Peyer's patch (tissue), 4 donors: Measurements from ENCODE around the gene CBX2.

Source experiments
- POLR2A ChIP-seq, 2 donors: fragments of 450-650 bp; IDR thresholded peaks; one replicate each; pipeline ENCODE4 v1.5.1; 2017; ENCODE audit warnings: antibody characterized with exemption in 2 of 2, mild to moderate bottlenecking in 2 of 2, moderate library complexity in 2 of 2
- TF ChIP-seq, protein P1 (sequence below), 6 experiments: fragments of 450-650 bp in 4 of 6; fragments of 200-600 bp in 2 of 6; sonication (generic) in 1 of 6; IDR thresholded peaks; one replicate each; pipeline ENCODE4 v1.5.1; 2017 to 2019; ENCODE audit warnings: antibody characterized with exemption in 6 of 6, mild to moderate bottlenecking in 3 of 6, moderate library complexity in 1 of 6

DNA sequence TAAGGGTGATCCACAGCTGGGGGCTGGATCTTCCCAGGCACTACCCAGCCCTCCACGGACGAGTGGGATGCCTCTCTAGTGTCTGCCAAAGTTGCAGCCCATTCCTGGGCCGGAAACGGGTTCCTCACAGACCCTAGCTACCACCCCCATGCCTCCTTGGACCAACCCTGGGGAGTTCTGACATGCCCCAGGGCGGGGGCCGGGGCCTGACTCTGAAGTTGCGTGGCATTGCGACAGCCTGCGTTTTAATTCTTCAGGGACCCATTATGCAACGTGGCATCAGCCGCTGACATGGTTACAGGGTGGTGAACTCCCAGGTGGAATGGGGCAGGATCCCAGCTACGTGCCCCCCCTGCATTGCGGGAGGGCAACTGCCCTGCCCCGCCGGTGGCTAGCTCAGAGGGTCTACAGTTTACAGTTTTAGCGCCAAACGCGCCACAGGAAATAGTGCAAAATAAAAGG is 58.6 kb downstream of the CBX2 start:
- TF ChIP-seq, protein P1, sequence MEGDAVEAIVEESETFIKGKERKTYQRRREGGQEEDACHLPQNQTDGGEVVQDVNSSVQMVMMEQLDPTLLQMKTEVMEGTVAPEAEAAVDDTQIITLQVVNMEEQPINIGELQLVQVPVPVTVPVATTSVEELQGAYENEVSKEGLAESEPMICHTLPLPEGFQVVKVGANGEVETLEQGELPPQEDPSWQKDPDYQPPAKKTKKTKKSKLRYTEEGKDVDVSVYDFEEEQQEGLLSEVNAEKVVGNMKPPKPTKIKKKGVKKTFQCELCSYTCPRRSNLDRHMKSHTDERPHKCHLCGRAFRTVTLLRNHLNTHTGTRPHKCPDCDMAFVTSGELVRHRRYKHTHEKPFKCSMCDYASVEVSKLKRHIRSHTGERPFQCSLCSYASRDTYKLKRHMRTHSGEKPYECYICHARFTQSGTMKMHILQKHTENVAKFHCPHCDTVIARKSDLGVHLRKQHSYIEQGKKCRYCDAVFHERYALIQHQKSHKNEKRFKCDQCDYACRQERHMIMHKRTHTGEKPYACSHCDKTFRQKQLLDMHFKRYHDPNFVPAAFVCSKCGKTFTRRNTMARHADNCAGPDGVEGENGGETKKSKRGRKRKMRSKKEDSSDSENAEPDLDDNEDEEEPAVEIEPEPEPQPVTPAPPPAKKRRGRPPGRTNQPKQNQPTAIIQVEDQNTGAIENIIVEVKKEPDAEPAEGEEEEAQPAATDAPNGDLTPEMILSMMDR (IDR thresholded peaks at IDR 0.05) = no peak
- TF ChIP-seq POLR2A (IDR thresholded peaks at IDR 0.05) = no peak
